Measurements from ENCODE around the gene NEGR1. TPM values are rescaled to one million over a fixed set of nuclear protein-coding genes. Genes with fewer than 3 reads are reported as not detected.
A peak's percentile ranks its signal among the peaks of the same experiment; 100 is the strongest.

Gene NEGR1
- polyA plus RNA-seq, 4 donors = 0.27 to 5.4 (median 1.7) TPM; not detected in 1

DNA sequence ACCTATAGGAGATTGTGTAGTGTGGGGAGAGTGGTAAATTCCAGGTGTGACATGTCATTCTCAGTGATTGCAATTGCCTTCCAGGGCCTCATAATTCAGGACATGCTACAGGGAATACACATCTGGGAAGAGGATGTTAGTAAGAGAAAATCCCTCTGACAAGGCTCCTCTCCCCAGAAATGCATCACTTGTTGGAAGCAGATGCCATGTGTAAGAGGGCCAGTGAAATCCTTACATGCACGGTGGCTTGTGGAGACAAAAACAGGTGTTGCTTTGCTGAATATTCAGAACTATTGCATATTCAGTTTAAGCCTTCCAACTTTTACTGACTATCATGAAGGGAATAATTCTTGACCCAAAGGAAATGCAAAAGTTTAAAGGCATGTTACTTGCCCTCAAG, 503.4 kb downstream of the NEGR1 start:
- WGBS, 3 donors = 48 to 63% (median 53%) methylated on average over 1 of the region's 1 CpG
- Histone ChIP-seq H3K4me1 (ENCODE audit: control insufficient read depth in 3 of 3, insufficient read depth in 2 of 3, low read depth in 1 of 3, low read length in 2 of 3) (no peaks in the 10 kb centered on the region), H3K9me3 (ENCODE audit: control insufficient read depth in 2 of 2, insufficient read depth in 1 of 2, low read depth in 1 of 2, low read length in 1 of 2) (no peaks in the 10 kb centered on the region), H3K4me3 (ENCODE audit: low read depth in 1 of 3, low read length in 3 of 3) (no peak overlapping the region), H3K36me3 (ENCODE audit: control insufficient read depth in 3 of 3, insufficient read depth in 2 of 3, low read depth in 1 of 3, low read length in 3 of 3) (no peaks in the 10 kb centered on the region), H3K27me3 (ENCODE audit: control insufficient read depth in 3 of 3, insufficient read depth in 3 of 3, low read length in 3 of 3) (no peaks in the 10 kb centered on the region), H3K27ac (ENCODE audit: low read depth in 1 of 3, low read length in 2 of 3) (no peak overlapping the region)
- no peak for DNase-seq
- no peak for FAIRE-seq

DNA sequence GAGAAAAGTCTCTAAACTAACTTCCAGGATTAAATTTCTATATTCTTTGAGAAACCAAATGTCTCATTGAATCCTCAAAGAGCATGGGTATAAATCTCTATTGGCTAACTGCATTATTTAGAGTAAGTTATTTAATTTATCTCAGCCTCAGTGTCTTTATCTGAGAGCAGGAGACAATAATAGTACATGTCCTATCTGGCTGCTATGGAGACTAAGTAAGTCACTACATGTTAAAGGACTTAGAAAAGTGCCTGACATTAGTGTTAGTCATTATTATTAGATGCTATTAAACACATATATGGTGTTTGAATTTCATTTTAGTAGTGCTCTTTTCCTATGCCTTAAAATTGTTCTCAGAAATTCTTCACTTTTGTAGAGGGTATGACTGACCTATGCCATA, 505.2 kb downstream of the NEGR1 start:
- no peak for FAIRE-seq
- H3K27me3 ChIP-seq (ENCODE audit: control insufficient read depth in 3 of 3, insufficient read depth in 3 of 3, low read length in 3 of 3) = no peaks in the 10 kb centered on the region

DNA sequence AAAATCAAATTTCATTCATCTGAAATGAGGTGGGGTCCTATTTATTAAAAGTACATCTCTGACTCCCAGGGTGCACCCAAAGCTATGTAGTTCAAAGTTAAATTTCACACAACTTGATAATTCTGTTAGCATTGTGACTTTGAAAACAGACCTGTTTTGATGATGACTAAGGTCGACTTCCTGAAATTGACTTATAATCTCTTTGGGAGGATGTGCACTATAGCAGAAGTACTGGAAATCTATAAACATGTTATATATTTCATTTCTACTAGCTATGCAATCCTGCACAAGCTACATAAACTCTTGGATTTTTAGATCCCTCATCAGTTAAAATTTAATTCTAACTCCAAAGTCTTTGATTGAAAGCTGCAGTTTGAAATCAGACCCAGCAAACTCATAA, 507.6 kb downstream of the NEGR1 start:
- DNase-seq (no peak), FAIRE-seq (no peak)
- no peak overlapping the region for H3K4me3 ChIP-seq (ENCODE audit: low read depth in 1 of 3, low read length in 3 of 3)
- 33 to 55% (median 53%) methylated on average over 1 of the region's 1 CpG for WGBS, 3 donors
- H3K27me3 ChIP-seq (ENCODE audit: control insufficient read depth in 3 of 3, insufficient read depth in 3 of 3, low read length in 3 of 3) = no peaks in the 10 kb centered on the region
- H3K27ac ChIP-seq (ENCODE audit: low read depth in 1 of 3, low read length in 2 of 3) = no peak overlapping the region
- no peaks in the 10 kb centered on the region for H3K9me3 ChIP-seq (ENCODE audit: control insufficient read depth in 2 of 2, insufficient read depth in 1 of 2, low read depth in 1 of 2, low read length in 1 of 2)
- H3K4me1 ChIP-seq (ENCODE audit: control insufficient read depth in 3 of 3, insufficient read depth in 2 of 3, low read depth in 1 of 3, low read length in 2 of 3) = no peaks in the 10 kb centered on the region
- H3K36me3 ChIP-seq (ENCODE audit: control insufficient read depth in 3 of 3, insufficient read depth in 2 of 3, low read depth in 1 of 3, low read length in 3 of 3) = no peaks in the 10 kb centered on the region

More for the DNA sequence above, 505.2 kb downstream of the NEGR1 start:
- Histone ChIP-seq H3K27ac (ENCODE audit: low read depth in 1 of 3, low read length in 2 of 3) (no peak overlapping the region), H3K36me3 (ENCODE audit: control insufficient read depth in 3 of 3, insufficient read depth in 2 of 3, low read depth in 1 of 3, low read length in 3 of 3) (no peaks in the 10 kb centered on the region), H3K4me3 (ENCODE audit: low read depth in 1 of 3, low read length in 3 of 3) (no peak overlapping the region), H3K4me1 (ENCODE audit: control insufficient read depth in 3 of 3, insufficient read depth in 2 of 3, low read depth in 1 of 3, low read length in 2 of 3) (no peaks in the 10 kb centered on the region), H3K9me3 (ENCODE audit: control insufficient read depth in 2 of 2, insufficient read depth in 1 of 2, low read depth in 1 of 2, low read length in 1 of 2) (no peaks in the 10 kb centered on the region)
- no peak for DNase-seq

DNA sequence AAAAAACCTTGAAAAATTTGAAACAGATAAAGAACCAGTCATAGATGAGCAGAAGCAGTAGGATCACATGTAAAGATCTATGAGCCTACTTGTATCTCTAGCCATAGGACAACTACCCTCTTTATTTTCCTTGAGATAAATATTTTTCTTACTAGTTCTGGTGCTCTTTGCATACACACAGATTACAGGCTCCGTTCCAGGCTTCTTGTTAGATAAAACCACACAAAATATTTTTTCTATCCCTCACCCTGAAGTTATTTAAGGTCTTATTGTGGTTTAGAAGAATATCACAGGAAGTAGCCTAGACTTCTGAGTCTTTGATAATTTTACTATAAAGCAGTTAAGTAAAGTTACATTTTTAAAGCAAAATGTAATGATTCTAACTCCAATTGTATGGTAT, 512.2 kb downstream of the NEGR1 start:
- no peaks in the 10 kb centered on the region for H3K9me3 ChIP-seq (ENCODE audit: control insufficient read depth in 2 of 2, insufficient read depth in 1 of 2, low read depth in 1 of 2, low read length in 1 of 2)
- H3K27me3 ChIP-seq (ENCODE audit: control insufficient read depth in 3 of 3, insufficient read depth in 3 of 3, low read length in 3 of 3) = no peaks in the 10 kb centered on the region
- FAIRE-seq (no peak), DNase-seq (no peak)
- H3K4me1 ChIP-seq (ENCODE audit: control insufficient read depth in 3 of 3, insufficient read depth in 2 of 3, low read depth in 1 of 3, low read length in 2 of 3) = no peaks in the 10 kb centered on the region
- H3K4me3 ChIP-seq (ENCODE audit: low read depth in 1 of 3, low read length in 3 of 3) = no peak overlapping the region
- H3K27ac ChIP-seq (ENCODE audit: low read depth in 1 of 3, low read length in 2 of 3) = no peak overlapping the region
- no peaks in the 10 kb centered on the region for H3K36me3 ChIP-seq (ENCODE audit: control insufficient read depth in 3 of 3, insufficient read depth in 2 of 3, low read depth in 1 of 3, low read length in 3 of 3)
- 30 to 63% (median 51%) methylated on average over 1 of the region's 1 CpG for WGBS, 3 donors

GRCh38 chr1:71766748-71767147, 515.6 kb downstream of the NEGR1 start:
- Histone ChIP-seq H3K9me3 (ENCODE audit: control insufficient read depth in 2 of 2, insufficient read depth in 1 of 2, low read depth in 1 of 2, low read length in 1 of 2) (no peaks in the 10 kb centered on the region), H3K36me3 (ENCODE audit: control insufficient read depth in 3 of 3, insufficient read depth in 2 of 3, low read depth in 1 of 3, low read length in 3 of 3) (no peaks in the 10 kb centered on the region), H3K27ac (ENCODE audit: low read depth in 1 of 3, low read length in 2 of 3) (no peak overlapping the region), H3K4me3 (ENCODE audit: low read depth in 1 of 3, low read length in 3 of 3) (no peak overlapping the region), H3K4me1 (ENCODE audit: control insufficient read depth in 3 of 3, insufficient read depth in 2 of 3, low read depth in 1 of 3, low read length in 2 of 3) (no peaks in the 10 kb centered on the region), H3K27me3 (ENCODE audit: control insufficient read depth in 3 of 3, insufficient read depth in 3 of 3, low read length in 3 of 3) (no peaks in the 10 kb centered on the region)
- DNase-seq (no peak), FAIRE-seq (no peak)
- 85 to 91% (median 85%) methylated on average over 4 of the region's 4 CpGs for WGBS, 3 donors

- H3K4me3 ChIP-seq (ENCODE audit: low read depth in 1 of 3, low read length in 3 of 3) = no peak overlapping the region
- H3K27ac ChIP-seq (ENCODE audit: low read depth in 1 of 3, low read length in 2 of 3) = no peak overlapping the region
- FAIRE-seq (peak; percentile 5), DNase-seq (no peak)
- H3K4me1 ChIP-seq (ENCODE audit: control insufficient read depth in 3 of 3, insufficient read depth in 2 of 3, low read depth in 1 of 3, low read length in 2 of 3) = no peaks in the 10 kb centered on the region
- WGBS, 3 donors = 15 to 31% (median 30%) methylated on average over 1 of the region's 1 CpG
- no peaks in the 10 kb centered on the region for H3K36me3 ChIP-seq (ENCODE audit: control insufficient read depth in 3 of 3, insufficient read depth in 2 of 3, low read depth in 1 of 3, low read length in 3 of 3)
- H3K27me3 ChIP-seq (ENCODE audit: control insufficient read depth in 3 of 3, insufficient read depth in 3 of 3, low read length in 3 of 3) = no peaks in the 10 kb centered on the region
- H3K9me3 ChIP-seq (ENCODE audit: control insufficient read depth in 2 of 2, insufficient read depth in 1 of 2, low read depth in 1 of 2, low read length in 1 of 2) = no peaks in the 10 kb centered on the region
These were observed 519.7 kb downstream of the NEGR1 start for GRCh38 chr1:71762514-71763255.

- H3K36me3 ChIP-seq (ENCODE audit: control insufficient read depth in 3 of 3, insufficient read depth in 2 of 3, low read depth in 1 of 3, low read length in 3 of 3) = no peaks in the 10 kb centered on the region
- DNase-seq (no peak), FAIRE-seq (no peak)
- H3K9me3 ChIP-seq (ENCODE audit: control insufficient read depth in 2 of 2, insufficient read depth in 1 of 2, low read depth in 1 of 2, low read length in 1 of 2) = no peaks in the 10 kb centered on the region
- no peak overlapping the region for H3K27ac ChIP-seq (ENCODE audit: low read depth in 1 of 3, low read length in 2 of 3)
- H3K4me3 ChIP-seq (ENCODE audit: low read depth in 1 of 3, low read length in 3 of 3) = no peak overlapping the region
- H3K4me1 ChIP-seq (ENCODE audit: control insufficient read depth in 3 of 3, insufficient read depth in 2 of 3, low read depth in 1 of 3, low read length in 2 of 3) = no peaks in the 10 kb centered on the region
- WGBS, 3 donors = 83 to 89% (median 89%) methylated on average over 1 of the region's 1 CpG
- no peaks in the 10 kb centered on the region for H3K27me3 ChIP-seq (ENCODE audit: control insufficient read depth in 3 of 3, insufficient read depth in 3 of 3, low read length in 3 of 3)
These were observed 526.9 kb downstream of the NEGR1 start for GRCh38 chr1:71755441-71755840.

GRCh38 chr1:71753746-71754145, 528.6 kb downstream of the NEGR1 start:
- DNase-seq (no peak), FAIRE-seq (no peak)
- Histone ChIP-seq H3K36me3 (ENCODE audit: control insufficient read depth in 3 of 3, insufficient read depth in 2 of 3, low read depth in 1 of 3, low read length in 3 of 3) (no peaks in the 10 kb centered on the region), H3K27ac (ENCODE audit: low read depth in 1 of 3, low read length in 2 of 3) (no peak overlapping the region), H3K27me3 (ENCODE audit: control insufficient read depth in 3 of 3, insufficient read depth in 3 of 3, low read length in 3 of 3) (no peaks in the 10 kb centered on the region), H3K4me1 (ENCODE audit: control insufficient read depth in 3 of 3, insufficient read depth in 2 of 3, low read depth in 1 of 3, low read length in 2 of 3) (no peaks in the 10 kb centered on the region), H3K9me3 (ENCODE audit: control insufficient read depth in 2 of 2, insufficient read depth in 1 of 2, low read depth in 1 of 2, low read length in 1 of 2) (no peaks in the 10 kb centered on the region), H3K4me3 (ENCODE audit: low read depth in 1 of 3, low read length in 3 of 3) (no peak overlapping the region)
- 57 to 76% (median 60%) methylated on average over 4 of the region's 4 CpGs for WGBS, 3 donors

GRCh38 chr1:71745326-71745725, 537.0 kb downstream of the NEGR1 start:
- H3K27me3 ChIP-seq (ENCODE audit: control insufficient read depth in 3 of 3, insufficient read depth in 3 of 3, low read length in 3 of 3) = no peaks in the 10 kb centered on the region
- DNase-seq (no peak), FAIRE-seq (no peak)
- H3K9me3 ChIP-seq (ENCODE audit: control insufficient read depth in 2 of 2, insufficient read depth in 1 of 2, low read depth in 1 of 2, low read length in 1 of 2) = peaks cover 0 to 3% of the 10 kb centered on the region in 2 donors
- H3K4me1 ChIP-seq (ENCODE audit: control insufficient read depth in 3 of 3, insufficient read depth in 2 of 3, low read depth in 1 of 3, low read length in 2 of 3) = no peaks in the 10 kb centered on the region
- no peak overlapping the region for H3K27ac ChIP-seq (ENCODE audit: low read depth in 1 of 3, low read length in 2 of 3)
- no peaks in the 10 kb centered on the region for H3K36me3 ChIP-seq (ENCODE audit: control insufficient read depth in 3 of 3, insufficient read depth in 2 of 3, low read depth in 1 of 3, low read length in 3 of 3)
- no peak overlapping the region for H3K4me3 ChIP-seq (ENCODE audit: low read depth in 1 of 3, low read length in 3 of 3)

Measured in small intestine (tissue), 7 donors.